HepG2 (cell line): Measurements from ENCODE around the gene SGMS1. TPM values are rescaled to one million over a fixed set of nuclear protein-coding genes. Genes with fewer than 3 reads are reported as not detected.

Experiments used
- ATAD3A ChIP-seq: sonication (generic); formaldehyde crosslinking; IDR thresholded peaks from 2 replicates; pipeline ENCODE4 v1.4.0; 2020; ENCODE audit warnings: missing genetic modification reagents
- CBX5 ChIP-seq: sonication (generic); formaldehyde crosslinking; IDR thresholded peaks from 2 replicates; pipeline ENCODE4 v1.4.0; 2020; ENCODE audit warnings: missing genetic modification reagents, borderline replicate concordance
- ETV5 ChIP-seq: IDR thresholded peaks from 2 replicates; pipeline ENCODE4 v1.6.1; 2018; ENCODE audit warnings: missing biosample characterization, missing genetic modification reagents, inconsistent platforms, borderline replicate concordance
- FOXM1 ChIP-seq: sonication (generic); formaldehyde crosslinking; IDR thresholded peaks from 2 replicates; pipeline ENCODE4 v1.5.0; 2020; ENCODE audit warnings: missing genetic modification reagents
- GABPA ChIP-seq, 2 experiments: IDR thresholded peaks; 2 replicates each; pipeline ENCODE4 v1.6.1; 2011 to 2016; ENCODE audit warnings: low read depth in 2 of 2, low read length in 1 of 2, missing biosample characterization in 1 of 2, missing genetic modification characterization in 1 of 2
- HDAC2 ChIP-seq: sonication (generic); formaldehyde crosslinking; IDR thresholded peaks from 2 replicates; pipeline ENCODE4 v1.4.0; 2020; ENCODE audit warnings: missing genetic modification reagents
- JUN ChIP-seq: sonication (generic); formaldehyde crosslinking; IDR thresholded peaks from 2 replicates; pipeline ENCODE4 v1.4.0; 2020; ENCODE audit warnings: mild to moderate bottlenecking, missing genetic modification reagents
- KDM1A ChIP-seq: IDR thresholded peaks from 2 replicates; pipeline ENCODE4 v1.6.1; 2016; ENCODE audit warnings: missing compliant biosample characterization
- KLF12 ChIP-seq: sonication (generic); formaldehyde crosslinking; IDR thresholded peaks from 2 replicates; pipeline ENCODE4 v1.4.0; 2020; ENCODE audit warnings: missing genetic modification reagents, borderline replicate concordance
- MYC ChIP-seq: sonication (generic); formaldehyde crosslinking; IDR thresholded peaks from 2 replicates; pipeline ENCODE4 v1.9.0; 2021; ENCODE audit warnings: missing genetic modification reagents, borderline replicate concordance
- MYPOP ChIP-seq: sonication (generic); formaldehyde crosslinking; IDR thresholded peaks from 2 replicates; pipeline ENCODE4 v1.8.1; 2023; ENCODE audit warnings: mild to moderate bottlenecking, moderate library complexity, missing genetic modification reagents
- NR3C1 ChIP-seq: sonication (generic); formaldehyde crosslinking; IDR thresholded peaks from 2 replicates; pipeline ENCODE4 v1.4.0; 2020; ENCODE audit warnings: missing genetic modification reagents
- PAF1 ChIP-seq: IDR thresholded peaks from 2 replicates; pipeline ENCODE4 v1.6.1; 2016; ENCODE audit warnings: missing genetic modification reagents, missing compliant biosample characterization
- ZNF18 ChIP-seq: sonication (generic); formaldehyde crosslinking; IDR thresholded peaks from 2 replicates; pipeline ENCODE4 v1.8.0; 2022; ENCODE audit warnings: mild to moderate bottlenecking, missing genetic modification reagents; ENCODE audit not compliant: insufficient replicate concordance
- ZNF549 ChIP-seq: sonication (generic); formaldehyde crosslinking; IDR thresholded peaks from 2 replicates; pipeline ENCODE4 v1.5.0; 2020; ENCODE audit warnings: missing genetic modification reagents
- ZNF788 ChIP-seq: sonication (generic); formaldehyde crosslinking; IDR thresholded peaks from 2 replicates; pipeline ENCODE4 v1.5.0; 2020; ENCODE audit warnings: mild to moderate bottlenecking, missing genetic modification reagents, borderline replicate concordance
- ZSCAN21 ChIP-seq: sonication (generic); formaldehyde crosslinking; IDR thresholded peaks from 2 replicates; pipeline ENCODE4 v1.8.0; 2022; ENCODE audit warnings: mild to moderate bottlenecking, missing genetic modification reagents, moderate library complexity, borderline replicate concordance
- ZSCAN31 ChIP-seq: sonication (generic); formaldehyde crosslinking; IDR thresholded peaks from 2 replicates; pipeline ENCODE4 v1.5.0; 2020; ENCODE audit warnings: low read depth, mild to moderate bottlenecking, missing genetic modification reagents
- ZXDC ChIP-seq: sonication (generic); formaldehyde crosslinking; IDR thresholded peaks from 2 replicates; pipeline ENCODE4 v1.5.0; 2020; ENCODE audit warnings: mild to moderate bottlenecking, missing genetic modification reagents
- polyA plus RNA-seq, 8 experiments: library from polyadenylated mRNA; depleted of rRNA in 3 of 8; stranded (reverse) in 7 of 8; unstranded in 1 of 8; fragments of >200 nt; fragmentation: Illumina TruSeq in 4 of 8; extraction: Trizol in 4 of 8; gene quantifications; 2 replicates each; pipeline versions ENCODE4 v1.2.1 to v1.2.3, GENCODE V29; 2011 to 2016; ENCODE audit warnings: low read depth in 4 of 8, missing spikeins in 1 of 8, mixed read lengths in 1 of 8; ENCODE audit not compliant: insufficient read depth in 1 of 8
- total RNA-seq, 5 experiments: library from RNA; depleted of rRNA; stranded (reverse); fragments of >200 nt; fragmentation: Illumina TruSeq; extraction: Trizol; gene quantifications; 2 replicates each; pipeline ENCODE4 v1.2.3, GENCODE V29; 2016; ENCODE audit warnings: low read depth in 1 of 5
- TF ChIP-seq, protein P1 (sequence below): sonication (generic); formaldehyde crosslinking; IDR thresholded peaks from 2 replicates; pipeline ENCODE4 v1.4.0; 2020; ENCODE audit warnings: missing genetic modification reagents
- TF ChIP-seq, protein P2 (sequence below): IDR thresholded peaks from 2 replicates; pipeline ENCODE4 v1.6.1; 2012; ENCODE audit warnings: low read depth, low read length, improper control_type of control experiment

Gene SGMS1
- total and polyA plus RNA-seq, 2 of the 13 experiments (the other 11 are each of a cell fraction or from before 2014, with no cell fraction given): 6.5 to 15.1 TPM

DNA sequence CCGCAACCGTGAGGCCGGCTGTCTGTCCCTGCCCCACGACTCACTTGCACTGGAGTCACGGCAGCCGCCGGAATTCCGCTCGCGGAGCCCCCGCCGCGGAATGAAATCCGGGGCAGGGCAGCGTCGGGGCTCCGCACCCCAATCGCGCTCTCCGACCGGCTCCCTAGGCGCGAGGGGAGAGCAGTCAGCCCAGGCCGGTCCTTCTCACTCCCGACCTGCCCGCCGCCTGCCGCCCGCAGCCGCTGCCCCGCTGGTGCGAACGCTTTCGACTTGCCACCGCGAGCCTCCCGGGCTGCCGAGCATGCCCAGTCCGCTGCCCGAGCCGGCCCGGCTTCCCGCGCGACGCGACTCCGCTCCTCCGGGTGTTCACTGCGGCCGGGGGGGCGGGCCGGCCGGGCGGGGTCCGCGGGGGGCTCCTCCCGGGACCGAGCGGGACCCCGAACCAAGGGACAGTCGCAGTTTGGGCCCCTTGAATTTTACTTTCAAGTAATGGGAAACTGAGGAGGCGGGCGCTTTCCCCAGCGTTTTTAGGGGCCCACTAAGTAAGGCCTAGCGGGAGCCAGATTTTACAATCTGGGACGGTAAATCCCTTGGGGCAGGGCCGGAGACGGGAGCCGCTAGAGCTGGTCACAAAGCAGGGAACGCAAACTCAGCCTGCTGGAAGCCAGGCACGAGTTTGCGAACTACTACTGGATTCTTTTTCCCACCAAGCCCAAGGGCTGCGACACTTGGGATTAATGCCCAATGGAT is at the start of gene SGMS1 (continued):
- no peak for TF ChIP-seq JUN (CRISPR knock-in tag)
- no peak for TF ChIP-seq ZNF18 (CRISPR knock-in tag)
- 0 out of 2 replicates have a peak, but pooled peaks have one; percentile 25 for TF ChIP-seq ZSCAN31 (CRISPR knock-in tag)
- TF ChIP-seq ZSCAN21: no peak; the same call in 1 of the 2 replicates
- TF ChIP-seq NR3C1 (CRISPR knock-in tag): no peak
- TF ChIP-seq, protein P1, sequence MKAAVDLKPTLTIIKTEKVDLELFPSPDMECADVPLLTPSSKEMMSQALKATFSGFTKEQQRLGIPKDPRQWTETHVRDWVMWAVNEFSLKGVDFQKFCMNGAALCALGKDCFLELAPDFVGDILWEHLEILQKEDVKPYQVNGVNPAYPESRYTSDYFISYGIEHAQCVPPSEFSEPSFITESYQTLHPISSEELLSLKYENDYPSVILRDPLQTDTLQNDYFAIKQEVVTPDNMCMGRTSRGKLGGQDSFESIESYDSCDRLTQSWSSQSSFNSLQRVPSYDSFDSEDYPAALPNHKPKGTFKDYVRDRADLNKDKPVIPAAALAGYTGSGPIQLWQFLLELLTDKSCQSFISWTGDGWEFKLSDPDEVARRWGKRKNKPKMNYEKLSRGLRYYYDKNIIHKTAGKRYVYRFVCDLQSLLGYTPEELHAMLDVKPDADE (CRISPR knock-in tag): peak; percentile 68; the same call in 1 of the 2 replicates
- no peak for TF ChIP-seq ZNF549 (CRISPR knock-in tag)
- TF ChIP-seq ZNF788 (CRISPR knock-in tag): peak; percentile 71; the same call in 1 of the 2 replicates
- TF ChIP-seq KDM1A (CRISPR knock-in tag): no peak
- no peak for TF ChIP-seq HDAC2 (CRISPR knock-in tag)
- TF ChIP-seq FOXM1 (CRISPR knock-in tag): no peak
- no peak for TF ChIP-seq ETV5 (CRISPR knock-in tag)
- TF ChIP-seq, protein P2, sequence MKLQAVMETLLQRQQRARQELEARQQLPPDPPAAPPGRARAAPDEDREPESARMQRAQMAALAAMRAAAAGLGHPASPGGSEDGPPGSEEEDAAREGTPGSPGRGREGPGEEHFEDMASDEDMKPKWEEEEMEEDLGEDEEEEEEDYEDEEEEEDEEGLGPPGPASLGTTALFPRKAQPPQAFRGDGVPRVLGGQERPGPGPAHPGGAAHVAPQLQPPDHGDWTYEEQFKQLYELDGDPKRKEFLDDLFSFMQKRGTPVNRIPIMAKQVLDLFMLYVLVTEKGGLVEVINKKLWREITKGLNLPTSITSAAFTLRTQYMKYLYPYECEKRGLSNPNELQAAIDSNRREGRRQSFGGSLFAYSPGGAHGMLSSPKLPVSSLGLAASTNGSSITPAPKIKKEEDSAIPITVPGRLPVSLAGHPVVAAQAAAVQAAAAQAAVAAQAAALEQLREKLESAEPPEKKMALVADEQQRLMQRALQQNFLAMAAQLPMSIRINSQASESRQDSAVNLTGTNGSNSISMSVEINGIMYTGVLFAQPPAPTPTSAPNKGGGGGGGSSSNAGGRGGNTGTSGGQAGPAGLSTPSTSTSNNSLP: no peak
- TF ChIP-seq PAF1 (CRISPR knock-in tag): no peak
- TF ChIP-seq ZXDC: no peak; the same call in 1 of the 2 replicates
- no peak for TF ChIP-seq MYPOP (CRISPR knock-in tag)
- no peak; the same call in 1 of the 2 replicates for TF ChIP-seq CBX5
- TF ChIP-seq KLF12 (CRISPR knock-in tag): no peak
- TF ChIP-seq GABPA (IDR thresholded peaks at IDR 0.05; ENCODE audit: low read depth, low read length): no peak
- TF ChIP-seq GABPA (CRISPR knock-in tag; IDR thresholded peaks at IDR 0.05; ENCODE audit: low read depth): no peak
- TF ChIP-seq MYC (CRISPR knock-in tag): peak; percentile 41; the same call in 1 of the 2 replicates
- TF ChIP-seq ATAD3A (CRISPR knock-in tag): no peak
